Coronary artery (tissue), 2 donors: ENCODE measurements around the gene LYRM4.

Experiments used
- DNase-seq: peaks from one replicate; pipeline ENCODE4 v3.0.0-alpha.2; 2017; ENCODE audit warnings: low spot score
- H3K27ac ChIP-seq, 2 donors: fragments of 200-600 bp; sonication (generic); one replicate each; pipeline ENCODE4 v1.5.1; 2016 to 2019
- H3K4me3 ChIP-seq: fragments of 200-600 bp; sonication (generic); 2 replicates; pipeline ENCODE4 v1.5.1; 2016; ENCODE audit warnings: mild to moderate bottlenecking, moderate library complexity
- CTCF ChIP-seq: fragments of 200-600 bp; sonication (generic); IDR thresholded peaks from one replicate; pipeline ENCODE4 v1.5.1; 2019; ENCODE audit warnings: antibody characterized with exemption

The LYRM4 gene

DNA sequence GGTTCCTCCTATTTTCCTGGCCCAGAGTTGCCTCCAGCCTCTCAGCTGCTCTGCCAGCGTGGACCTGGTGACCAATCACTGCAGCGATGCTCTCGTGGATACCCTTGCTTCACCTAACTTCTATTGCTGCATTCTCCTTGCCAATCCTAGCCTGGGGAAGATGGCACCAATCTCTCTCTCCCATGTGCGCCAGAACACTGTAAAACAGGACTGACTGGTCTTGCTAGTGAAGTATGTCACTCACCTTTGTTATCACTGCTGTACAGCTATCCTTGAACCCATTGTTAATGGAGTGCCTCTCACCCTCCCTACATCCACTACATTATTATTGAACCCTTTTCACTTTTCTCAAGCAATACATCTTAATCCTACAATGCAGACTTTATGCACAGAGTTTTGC lies 80.1 kb downstream of the LYRM4 start:
- DNase-seq, result no peak
- TF ChIP-seq CTCF, result no peak
- Histone ChIP-seq H3K27ac (no peak overlapping the region), H3K4me3 (no peak overlapping the region)

GRCh38 chr6:5179917-5180316 lies 80.8 kb downstream of the LYRM4 start:
- DNase-seq, result no peak
- no peak overlapping the region for H3K27ac ChIP-seq
- no peak for TF ChIP-seq CTCF
- H3K4me3 ChIP-seq, result no peak overlapping the region

DNA sequence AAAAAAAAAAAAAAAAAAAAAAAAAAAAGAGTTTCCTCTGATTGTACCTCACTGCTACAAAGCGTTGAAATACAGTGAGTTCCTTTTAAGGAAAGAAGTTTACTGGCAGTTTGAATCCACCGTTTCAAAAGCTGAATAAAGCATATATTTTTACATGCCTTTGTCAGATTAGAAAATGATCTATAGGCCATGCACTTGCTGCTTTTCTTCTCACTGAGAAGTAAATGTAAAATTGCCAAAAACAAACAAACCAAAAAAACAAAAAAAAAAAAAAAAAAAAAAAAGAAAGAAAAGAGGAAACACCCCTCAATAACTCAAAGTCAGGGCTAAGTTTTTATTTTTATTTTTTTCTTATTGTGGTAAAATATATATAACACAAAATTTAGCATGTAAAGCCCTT lies 81.9 kb downstream of the LYRM4 start:
- DNase-seq, result no peak
- Histone ChIP-seq H3K4me3 (no peak overlapping the region), H3K27ac (no peak overlapping the region)
- no peak for TF ChIP-seq CTCF

DNA sequence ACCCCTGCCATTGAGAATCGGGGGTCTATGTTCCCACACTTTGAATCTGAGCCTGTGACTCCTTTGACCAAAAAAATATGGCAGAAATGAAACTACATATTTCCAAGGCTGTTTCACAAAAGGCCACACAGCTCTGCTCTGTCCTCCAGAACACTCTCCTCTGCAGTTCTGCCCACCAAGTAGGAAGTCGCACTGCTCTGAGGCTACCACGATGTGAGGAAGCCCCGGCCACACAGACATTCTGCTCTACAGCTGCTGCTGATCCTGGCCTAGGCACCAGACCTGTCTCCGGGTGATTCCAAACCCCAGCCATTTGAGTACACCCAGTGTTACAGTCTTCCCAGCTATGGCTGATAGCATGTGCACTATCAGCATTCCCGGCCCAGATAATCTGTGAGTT lies 85.1 kb downstream of the LYRM4 start:
- TF ChIP-seq CTCF, result no peak

GRCh38 chr6:5174756-5175549 lies 85.8 kb downstream of the LYRM4 start:
- no peak overlapping the region for H3K4me3 ChIP-seq
- DNase-seq, result no peak
- H3K27ac ChIP-seq, result no peak overlapping the region
- TF ChIP-seq CTCF, result no peak

More for the DNA sequence above, 85.1 kb downstream of the LYRM4 start:
- H3K4me3 ChIP-seq, result no peak overlapping the region
- H3K27ac ChIP-seq, result no peak overlapping the region
- no peak for DNase-seq

GRCh38 chr6:5174244-5174643 lies 86.5 kb downstream of the LYRM4 start:
- no peak for DNase-seq
- no peak overlapping the region for H3K27ac ChIP-seq
- H3K4me3 ChIP-seq, result no peak overlapping the region
- TF ChIP-seq CTCF, result no peak

- H3K4me3 ChIP-seq, result no peak overlapping the region
- TF ChIP-seq CTCF, result no peak
- H3K27ac ChIP-seq, result no peak overlapping the region
- no peak for DNase-seq
Observed at GRCh38 chr6:5173810-5174209, 86.9 kb downstream of the LYRM4 start.
